ENCODE results near the gene RORC.
"Not testable (repeated sequence)": the region's sequence is repeated elsewhere in the genome, so short reads cannot be mapped to it uniquely, and the experiment has no call there.

Gene RORC

DNA sequence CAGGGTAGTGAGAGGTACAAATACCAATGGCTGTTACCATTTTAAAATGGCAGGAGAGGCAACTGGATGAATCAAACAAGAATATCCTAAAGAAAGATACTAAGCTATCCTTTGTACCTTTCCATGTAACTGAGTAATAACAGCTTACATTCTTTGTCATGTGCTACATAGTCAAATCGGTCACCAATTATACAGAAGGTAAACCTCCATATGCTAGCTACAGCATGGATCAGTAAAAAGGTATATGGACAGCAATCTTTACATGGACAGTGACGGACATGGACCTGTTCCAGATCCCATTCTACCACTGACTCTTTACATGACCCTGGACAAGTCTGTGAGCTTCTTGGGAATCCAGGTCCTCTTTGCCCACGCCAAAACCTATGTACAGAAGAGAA lies 54.9 kb downstream of the RORC start:
- no peaks in the 10 kb centered on the region for H3K4me1 ChIP-seq (ENCODE audit: control insufficient read depth, insufficient read depth, low read length)
- DNase-seq (ENCODE audit: low read depth, low spot score): no peak
- WGBS (ENCODE audit: insufficient coverage, insufficient read length): no CpG with 5 or more reads among the region's 3 CpGs
- H3K27me3 ChIP-seq (ENCODE audit: control insufficient read depth, insufficient read depth, low read length): no peaks in the 10 kb centered on the region
- H3K4me3 ChIP-seq (ENCODE audit: low read length): no peak overlapping the region
- H3K36me3 ChIP-seq (ENCODE audit: control insufficient read depth, insufficient read depth, low read length): no peaks in the 10 kb centered on the region; the same call in 1 of the 2 replicates
- H3K27ac ChIP-seq (ENCODE audit: low read length): no peak overlapping the region
- no peaks in the 10 kb centered on the region for H3K9me3 ChIP-seq (ENCODE audit: control insufficient read depth, insufficient read depth, low read length)

DNA sequence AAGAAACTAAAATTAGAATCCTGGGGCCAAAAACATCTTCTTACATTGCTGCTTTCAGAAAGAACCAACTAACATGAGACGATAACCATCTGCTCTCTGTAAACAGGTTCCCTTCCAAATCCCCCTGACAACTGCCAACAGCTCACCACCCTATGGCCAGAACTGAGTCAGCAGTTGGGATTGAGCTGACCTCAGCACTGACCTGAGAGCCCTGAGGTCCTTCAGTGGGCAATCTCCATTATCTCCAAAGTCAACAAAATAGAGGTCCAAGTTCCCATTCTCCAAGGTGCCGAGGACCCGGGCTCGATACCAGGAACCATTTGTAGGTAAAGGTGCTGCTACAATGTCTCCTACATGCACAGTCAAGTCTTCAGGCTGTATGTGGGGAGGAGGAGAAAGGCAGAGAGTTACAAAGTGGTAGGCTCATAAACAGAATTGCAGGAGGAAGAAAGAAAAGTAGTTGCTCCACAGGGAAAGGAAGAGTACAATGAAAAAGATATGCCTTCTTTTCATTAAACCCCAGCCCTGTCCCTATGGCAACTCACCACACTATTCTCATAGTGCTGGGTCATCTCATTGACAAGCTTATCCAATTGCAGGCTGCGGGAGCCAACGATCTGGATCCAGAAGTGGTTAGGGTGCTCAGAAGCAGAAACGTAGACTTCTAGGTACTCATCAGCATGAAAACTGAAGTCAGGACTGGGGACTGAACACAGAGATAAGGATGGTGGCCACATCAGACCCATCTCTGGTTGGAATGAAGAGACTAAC lies 55.5 kb downstream of the RORC start:
- no peaks in the 10 kb centered on the region; the same call in 1 of the 2 replicates for H3K36me3 ChIP-seq (ENCODE audit: control insufficient read depth, insufficient read depth, low read length)
- no CpG with 5 or more reads among the region's 7 CpGs for WGBS (ENCODE audit: insufficient coverage, insufficient read length)
- no peaks in the 10 kb centered on the region for H3K27me3 ChIP-seq (ENCODE audit: control insufficient read depth, insufficient read depth, low read length)
- DNase-seq (ENCODE audit: low read depth, low spot score): no peak
- no peaks in the 10 kb centered on the region for H3K9me3 ChIP-seq (ENCODE audit: control insufficient read depth, insufficient read depth, low read length)
- H3K4me3 ChIP-seq (ENCODE audit: low read length): no peak overlapping the region
- no peaks in the 10 kb centered on the region for H3K4me1 ChIP-seq (ENCODE audit: control insufficient read depth, insufficient read depth, low read length)
- no peak overlapping the region for H3K27ac ChIP-seq (ENCODE audit: low read length)

DNA sequence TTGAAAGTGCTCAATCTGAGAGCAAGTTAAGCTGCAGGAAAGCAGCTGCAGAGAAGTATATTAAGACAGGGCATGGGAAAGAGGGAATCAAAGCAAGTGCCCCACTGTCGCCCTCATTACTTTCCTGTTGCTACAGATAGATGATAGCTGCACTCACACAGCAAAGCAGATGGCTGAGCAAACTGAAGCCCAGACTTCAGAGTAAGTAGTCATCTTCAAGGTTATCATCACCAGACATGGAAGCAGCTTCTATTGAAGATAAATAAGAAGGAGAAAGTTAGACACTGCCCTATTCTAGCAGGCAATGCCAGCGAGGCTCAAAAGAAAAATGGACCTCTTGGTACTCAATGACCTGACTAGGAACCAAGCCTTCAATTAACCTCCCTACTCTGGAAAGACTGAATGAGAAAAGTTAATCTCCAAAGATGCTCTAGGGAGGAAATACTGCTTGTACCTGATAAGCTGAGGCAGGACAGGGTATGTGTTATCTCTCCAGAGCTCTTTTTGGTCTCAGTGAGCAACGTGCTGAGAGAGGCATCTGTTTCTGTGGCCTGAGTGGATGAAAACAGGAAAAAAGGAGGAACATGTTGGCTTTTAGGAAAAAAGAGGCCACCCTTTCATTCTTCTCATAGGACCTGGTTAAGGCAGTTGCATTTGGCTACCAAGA lies 57.2 kb downstream of the RORC start:
- no peaks in the 10 kb centered on the region for H3K4me1 ChIP-seq (ENCODE audit: control insufficient read depth, insufficient read depth, low read length)
- H3K36me3 ChIP-seq (ENCODE audit: control insufficient read depth, insufficient read depth, low read length): no peaks in the 10 kb centered on the region; the same call in 1 of the 2 replicates
- H3K4me3 ChIP-seq (ENCODE audit: low read length): no peak overlapping the region
- H3K27me3 ChIP-seq (ENCODE audit: control insufficient read depth, insufficient read depth, low read length): no peaks in the 10 kb centered on the region
- DNase-seq (ENCODE audit: low read depth, low spot score): no peak
- H3K9me3 ChIP-seq (ENCODE audit: control insufficient read depth, insufficient read depth, low read length): no peaks in the 10 kb centered on the region
- no peak overlapping the region for H3K27ac ChIP-seq (ENCODE audit: low read length)
- WGBS (ENCODE audit: insufficient coverage, insufficient read length): no CpG with 5 or more reads among the region's 3 CpGs

DNA sequence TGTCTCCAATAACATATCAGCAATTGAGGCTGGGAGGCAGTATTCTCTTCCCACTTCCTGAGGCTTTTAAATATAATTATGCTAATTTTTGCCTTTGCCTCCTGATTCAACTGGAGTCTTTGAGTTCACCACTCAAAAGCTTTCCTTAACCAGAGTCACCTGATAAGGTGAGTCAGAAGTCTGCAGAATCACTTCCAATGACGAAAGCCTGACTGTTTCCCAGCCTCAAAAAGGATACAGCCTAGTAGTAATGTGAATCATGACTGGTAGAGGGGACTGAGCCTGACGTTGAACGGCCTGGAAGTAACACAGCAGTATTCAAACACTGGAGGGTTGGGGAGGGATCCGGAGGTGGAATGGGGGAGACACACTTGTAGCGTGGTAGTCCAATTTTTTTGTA lies 57.9 kb downstream of the RORC start:
- WGBS (ENCODE audit: insufficient coverage, insufficient read length): no CpG with 5 or more reads among the region's 5 CpGs
- H3K9me3 ChIP-seq (ENCODE audit: control insufficient read depth, insufficient read depth, low read length): no peaks in the 10 kb centered on the region
- DNase-seq (ENCODE audit: low read depth, low spot score): no peak
- no peak overlapping the region for H3K27ac ChIP-seq (ENCODE audit: low read length)
- no peaks in the 10 kb centered on the region; the same call in 1 of the 2 replicates for H3K36me3 ChIP-seq (ENCODE audit: control insufficient read depth, insufficient read depth, low read length)
- no peak overlapping the region for H3K4me3 ChIP-seq (ENCODE audit: low read length)
- H3K27me3 ChIP-seq (ENCODE audit: control insufficient read depth, insufficient read depth, low read length): no peaks in the 10 kb centered on the region
- H3K4me1 ChIP-seq (ENCODE audit: control insufficient read depth, insufficient read depth, low read length): no peaks in the 10 kb centered on the region

DNA sequence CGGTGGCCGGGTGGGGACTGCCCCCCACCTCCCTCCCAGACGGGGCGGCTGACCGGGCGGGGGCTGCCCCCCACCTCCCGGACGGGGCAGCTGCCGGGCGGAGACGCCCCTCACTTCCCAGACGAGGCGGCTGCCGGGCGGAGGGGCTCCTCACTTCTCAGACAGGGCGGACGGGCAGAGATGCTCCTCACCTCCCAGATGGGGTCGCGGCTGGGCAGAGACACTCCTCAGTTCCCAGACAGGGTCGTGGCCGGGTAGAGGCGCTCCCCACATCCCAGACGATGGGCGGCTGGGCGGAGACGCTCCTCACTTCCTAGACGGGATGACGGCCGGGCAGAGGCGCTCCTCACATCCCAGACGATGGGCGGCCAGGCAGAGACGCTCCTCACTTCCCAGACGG lies 62.3 kb downstream of the RORC start:
- not testable (repeated sequence) for H3K27ac ChIP-seq (ENCODE audit: low read length); H3K9me3 ChIP-seq (ENCODE audit: control insufficient read depth, insufficient read depth, low read length); H3K27me3 ChIP-seq (ENCODE audit: control insufficient read depth, insufficient read depth, low read length); DNase-seq (ENCODE audit: low read depth, low spot score); H3K4me1 ChIP-seq (ENCODE audit: control insufficient read depth, insufficient read depth, low read length); H3K36me3 ChIP-seq (ENCODE audit: control insufficient read depth, insufficient read depth, low read length); H3K4me3 ChIP-seq (ENCODE audit: low read length)
- no CpG with 5 or more reads among the region's 34 CpGs for WGBS (ENCODE audit: insufficient coverage, insufficient read length)

DNA sequence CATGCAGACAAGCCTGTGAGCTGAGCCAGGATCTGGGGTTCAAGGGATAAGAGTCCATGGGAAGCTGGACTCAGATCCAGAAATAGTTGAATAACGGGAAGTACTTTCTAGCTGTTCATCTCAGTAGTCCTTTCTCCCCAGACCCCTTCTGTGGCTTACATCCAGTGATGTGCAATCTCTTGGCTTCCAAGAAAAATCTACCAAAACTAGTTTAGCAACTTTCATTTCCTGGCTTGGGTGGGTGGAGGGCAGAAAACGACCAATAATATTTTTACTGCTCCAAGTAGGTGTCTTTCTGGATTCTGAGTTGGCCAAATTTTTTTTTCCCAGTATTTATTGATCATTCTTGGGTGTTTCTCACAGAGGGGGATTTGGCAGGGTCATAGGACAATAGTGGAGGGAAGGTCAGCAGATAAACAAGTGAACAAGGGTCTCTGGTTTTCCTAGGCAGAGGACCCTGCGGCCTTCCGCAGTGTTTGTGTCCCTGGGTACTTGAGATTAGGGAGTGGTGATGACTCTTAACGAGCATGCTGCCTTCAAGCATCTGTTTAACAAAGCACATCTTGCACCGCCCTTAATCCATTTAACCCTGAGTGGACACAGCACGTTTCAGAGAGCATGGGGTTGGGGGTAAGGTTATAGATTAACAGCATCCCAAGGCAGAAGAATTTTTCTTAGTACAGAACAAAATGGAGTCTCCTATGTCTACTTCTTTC lies 63.1 kb downstream of the RORC start:
- not testable (repeated sequence) for H3K4me1 ChIP-seq (ENCODE audit: control insufficient read depth, insufficient read depth, low read length); H3K4me3 ChIP-seq (ENCODE audit: low read length); DNase-seq (ENCODE audit: low read depth, low spot score); H3K36me3 ChIP-seq (ENCODE audit: control insufficient read depth, insufficient read depth, low read length); H3K9me3 ChIP-seq (ENCODE audit: control insufficient read depth, insufficient read depth, low read length); H3K27me3 ChIP-seq (ENCODE audit: control insufficient read depth, insufficient read depth, low read length); H3K27ac ChIP-seq (ENCODE audit: low read length)
- WGBS (ENCODE audit: insufficient coverage, insufficient read length): no CpG with 5 or more reads among the region's 7 CpGs

DNA sequence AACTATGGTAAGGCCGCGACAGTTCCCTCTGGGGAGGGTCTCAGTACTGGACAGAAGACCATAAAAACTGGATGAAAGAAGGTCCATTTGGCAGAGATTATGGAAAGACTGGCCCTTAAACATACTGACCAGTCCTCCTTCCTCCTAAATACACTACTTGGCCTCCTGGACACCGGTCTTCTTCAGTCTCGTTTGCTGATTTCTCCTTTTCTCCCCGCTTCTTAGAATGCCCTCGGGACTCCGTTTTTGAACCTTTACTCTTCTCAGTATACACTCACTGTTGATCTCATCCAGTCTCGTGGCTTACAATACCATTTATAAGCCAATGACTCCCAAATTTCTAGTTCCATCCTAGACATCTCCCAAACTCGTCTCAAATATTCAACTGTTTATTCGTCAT lies 67.6 kb downstream of the RORC start:
- no peak for DNase-seq (ENCODE audit: low read depth, low spot score)
- peaks cover 1% of the 10 kb centered on the region; the same call in 1 of the 2 replicates for H3K4me1 ChIP-seq (ENCODE audit: control insufficient read depth, insufficient read depth, low read length)
- H3K27ac ChIP-seq (ENCODE audit: low read length): no peak overlapping the region
- no peaks in the 10 kb centered on the region for H3K9me3 ChIP-seq (ENCODE audit: control insufficient read depth, insufficient read depth, low read length)
- 100% methylated on average over 2 of the region's 10 CpGs for WGBS (ENCODE audit: insufficient coverage, insufficient read length)
- peaks cover 15% of the 10 kb centered on the region for H3K36me3 ChIP-seq (ENCODE audit: control insufficient read depth, insufficient read depth, low read length)
- no peaks in the 10 kb centered on the region for H3K27me3 ChIP-seq (ENCODE audit: control insufficient read depth, insufficient read depth, low read length)
- peak overlapping the region; percentile 88; the same call in 1 of the 2 replicates for H3K4me3 ChIP-seq (ENCODE audit: low read length)

DNA sequence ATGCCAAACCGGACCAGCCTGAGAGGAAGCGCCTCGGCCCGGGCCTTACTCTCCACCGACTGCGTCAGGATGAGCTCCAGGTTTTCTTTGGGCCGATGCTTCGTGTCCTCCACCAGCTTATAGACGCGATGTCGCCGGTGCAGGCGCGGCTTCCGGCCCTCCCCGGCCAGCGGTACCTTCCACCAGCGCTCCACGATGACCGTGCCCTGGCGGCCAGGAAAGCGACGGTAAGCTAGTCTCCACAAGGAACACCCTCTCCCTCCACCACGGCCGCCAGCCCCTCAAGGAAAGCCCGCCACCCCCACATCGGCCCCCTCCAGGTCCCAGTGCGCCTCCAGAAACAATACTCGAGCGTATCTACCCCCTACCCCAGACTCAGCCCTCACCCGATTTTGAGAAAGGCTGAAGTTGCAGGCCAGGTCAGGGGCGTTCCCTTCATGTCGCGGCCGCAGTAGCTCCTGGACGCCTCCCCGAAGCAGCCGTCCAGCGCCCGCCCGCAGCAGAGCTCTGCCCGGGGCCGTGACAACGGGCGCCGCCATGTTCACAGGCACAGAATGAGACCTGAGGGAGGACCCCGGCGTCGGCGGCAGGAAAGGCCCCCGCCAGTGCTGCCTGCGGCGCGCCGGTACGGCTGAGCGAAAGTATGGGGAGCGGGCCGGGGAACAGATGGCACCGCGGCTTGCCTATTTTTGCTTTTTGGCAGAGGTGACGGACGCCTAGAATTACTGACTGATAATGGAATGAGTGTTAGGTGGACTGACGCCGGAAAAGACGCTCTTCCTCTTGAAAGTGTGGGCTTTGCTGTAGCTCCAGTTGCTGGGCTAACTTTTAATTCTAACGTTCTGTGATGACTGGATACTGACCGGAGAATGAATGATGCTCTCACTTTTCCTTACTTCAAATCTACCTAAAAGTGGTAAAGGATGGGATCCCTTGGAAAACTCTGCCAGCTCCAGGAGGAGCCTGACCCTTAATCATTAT lies 68.4 kb downstream of the RORC start, which contains the start of gene MRPL9:
Gene MRPL9 (minus strand): TSS at position 556 of the 981 bp plus-strand sequence. CDS start 17 bp downstream, at position 539.
- Histone ChIP-seq H3K4me3 (ENCODE audit: low read length) (peak within 1 kb of the TSS; percentile 88), H3K9me3 (ENCODE audit: control insufficient read depth, insufficient read depth, low read length) (no peaks in the 10 kb centered on the region), H3K27me3 (ENCODE audit: control insufficient read depth, insufficient read depth, low read length) (no peaks in the 10 kb centered on the region), H3K36me3 (ENCODE audit: control insufficient read depth, insufficient read depth, low read length) (peaks cover 15% of the 10 kb centered on the region), H3K27ac (ENCODE audit: low read length) (no peak within 1 kb of the TSS), H3K4me1 (ENCODE audit: control insufficient read depth, insufficient read depth, low read length) (peaks cover 1% of the 10 kb centered on the region; the same call in 1 of the 2 replicates)
- WGBS (ENCODE audit: insufficient coverage, insufficient read length): no CpG with 5 or more reads among the region's 68 CpGs
- DNase-seq (ENCODE audit: low read depth, low spot score): peak; percentile 35

DNA sequence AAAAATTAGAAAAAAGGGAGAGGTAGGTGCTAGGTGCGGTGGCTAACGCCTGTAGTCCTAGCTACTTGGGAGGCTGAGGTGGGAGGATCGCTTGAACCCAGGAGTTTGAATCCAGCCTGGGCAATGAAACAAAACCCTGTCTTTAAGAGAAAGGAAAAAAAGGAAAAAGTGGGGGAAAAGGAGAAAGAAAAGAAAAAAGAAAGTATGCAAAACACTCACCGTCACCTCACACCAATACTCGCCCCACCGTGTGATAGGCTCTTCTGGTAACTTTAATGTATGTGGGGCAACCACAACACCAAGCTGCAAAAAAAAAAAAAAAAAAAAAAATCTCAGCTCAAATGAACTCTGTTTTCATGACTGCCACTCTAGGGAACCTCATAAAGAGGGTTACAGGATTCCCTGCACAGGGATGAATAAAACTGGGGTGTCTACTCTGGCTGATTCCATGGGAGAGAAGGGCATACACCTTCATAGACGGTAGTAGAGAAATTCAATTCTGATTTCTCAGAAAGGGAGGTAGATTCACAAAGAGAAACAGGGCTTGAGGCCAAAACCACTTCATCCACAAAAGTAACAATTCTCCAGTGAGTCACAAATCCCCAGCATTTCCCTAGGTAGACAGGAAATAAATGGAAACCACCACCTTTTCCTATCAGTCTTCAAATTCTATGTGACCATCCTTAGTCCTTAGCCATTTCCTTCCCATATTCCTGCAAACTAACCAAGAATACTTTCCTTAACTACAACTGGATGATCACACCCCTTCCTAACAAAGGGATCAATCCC lies 70.8 kb downstream of the RORC start:
- no peak for DNase-seq (ENCODE audit: low read depth, low spot score)
- no peak overlapping the region for H3K27ac ChIP-seq (ENCODE audit: low read length)
- H3K36me3 ChIP-seq (ENCODE audit: control insufficient read depth, insufficient read depth, low read length): peaks cover 18% of the 10 kb centered on the region
- no peak overlapping the region for H3K4me3 ChIP-seq (ENCODE audit: low read length)
- no peaks in the 10 kb centered on the region for H3K27me3 ChIP-seq (ENCODE audit: control insufficient read depth, insufficient read depth, low read length)
- peaks cover 1% of the 10 kb centered on the region; the same call in 1 of the 2 replicates for H3K4me1 ChIP-seq (ENCODE audit: control insufficient read depth, insufficient read depth, low read length)
- WGBS (ENCODE audit: insufficient coverage, insufficient read length): no CpG with 5 or more reads among the region's 7 CpGs
- no peaks in the 10 kb centered on the region for H3K9me3 ChIP-seq (ENCODE audit: control insufficient read depth, insufficient read depth, low read length)

Measured in iPS DF 6.9 (cell line).